ENCODE results near the gene SLAMF7. TPM values are rescaled to one million over a fixed set of nuclear protein-coding genes. Genes with fewer than 3 reads are reported as not detected.

Gene SLAMF7
- total and polyA plus RNA-seq, 2 donors (not counting 3 experiments of a cell fraction or from before 2014, with no cell fraction given), result not detected

GRCh38 chr1:160744199-160744851 lies 5.3 kb downstream of the SLAMF7 start:
- TF ChIP-seq EZH2 (IDR thresholded peaks at IDR 0.05; ENCODE audit: borderline replicate concordance, low read depth, low read length, severe bottlenecking) (no peak), JUN (IDR thresholded peaks at IDR 0.05; ENCODE audit: borderline replicate concordance, insufficient read depth, insufficient read length, low read depth) (no peak), MAX (IDR thresholded peaks at IDR 0.05; ENCODE audit: insufficient read depth, insufficient read length) (no peak), POLR2AphosphoS5 (IDR thresholded peaks at IDR 0.05; ENCODE audit: insufficient read depth, low read depth, low read length) (no peak), GATA2 (IDR thresholded peaks at IDR 0.05; ENCODE audit: insufficient read depth, insufficient read length, low read depth, low read length) (no peak), POLR2A (IDR thresholded peaks at IDR 0.05; ENCODE audit: low read depth, low read length) (no peak), FOS (IDR thresholded peaks at IDR 0.05; ENCODE audit: borderline replicate concordance, insufficient read depth, low read length) (no peak), MYC (IDR thresholded peaks at IDR 0.05; ENCODE audit: low read depth, low read length) (no peak)
- TF ChIP-seq, protein P1, sequence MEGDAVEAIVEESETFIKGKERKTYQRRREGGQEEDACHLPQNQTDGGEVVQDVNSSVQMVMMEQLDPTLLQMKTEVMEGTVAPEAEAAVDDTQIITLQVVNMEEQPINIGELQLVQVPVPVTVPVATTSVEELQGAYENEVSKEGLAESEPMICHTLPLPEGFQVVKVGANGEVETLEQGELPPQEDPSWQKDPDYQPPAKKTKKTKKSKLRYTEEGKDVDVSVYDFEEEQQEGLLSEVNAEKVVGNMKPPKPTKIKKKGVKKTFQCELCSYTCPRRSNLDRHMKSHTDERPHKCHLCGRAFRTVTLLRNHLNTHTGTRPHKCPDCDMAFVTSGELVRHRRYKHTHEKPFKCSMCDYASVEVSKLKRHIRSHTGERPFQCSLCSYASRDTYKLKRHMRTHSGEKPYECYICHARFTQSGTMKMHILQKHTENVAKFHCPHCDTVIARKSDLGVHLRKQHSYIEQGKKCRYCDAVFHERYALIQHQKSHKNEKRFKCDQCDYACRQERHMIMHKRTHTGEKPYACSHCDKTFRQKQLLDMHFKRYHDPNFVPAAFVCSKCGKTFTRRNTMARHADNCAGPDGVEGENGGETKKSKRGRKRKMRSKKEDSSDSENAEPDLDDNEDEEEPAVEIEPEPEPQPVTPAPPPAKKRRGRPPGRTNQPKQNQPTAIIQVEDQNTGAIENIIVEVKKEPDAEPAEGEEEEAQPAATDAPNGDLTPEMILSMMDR (IDR thresholded peaks at IDR 0.05; ENCODE audit: extremely low read depth in 1 of 2, insufficient read depth in 1 of 2, low read depth in 1 of 2, low read length in 2 of 2), result no peak
- intact Hi-C loops (cut with micrococcal nuclease), result no loop called here
- Histone ChIP-seq H3K9ac (replicated peaks; ENCODE audit: extremely low read depth, insufficient read depth, low read length) (no peak overlapping the region), H3K79me2 (ENCODE audit: control insufficient read depth, insufficient read depth, low read length) (no peaks in the 10 kb centered on the region), H2AFZ (ENCODE audit: low read depth, low read length) (no peak overlapping the region), H3K27ac (ENCODE audit: insufficient read depth, low read depth, low read length) (no peak overlapping the region), H3K36me3 (ENCODE audit: control insufficient read depth in 2 of 2, extremely low read depth in 1 of 2, insufficient read depth in 2 of 2, low read length in 2 of 2) (no peaks in the 10 kb centered on the region), H4K20me1 (replicated peaks; ENCODE audit: control insufficient read depth, extremely low read depth, insufficient read depth, low read length) (no peaks in the 10 kb centered on the region), H3K9me1 (replicated peaks; ENCODE audit: control insufficient read depth, extremely low read depth, insufficient read depth, low read length) (no peaks in the 10 kb centered on the region), H3K4me2 (ENCODE audit: insufficient read depth, low read length) (no peak overlapping the region), H3K27me3 (ENCODE audit: control insufficient read depth in 2 of 2, insufficient read depth in 2 of 2, low read length in 2 of 2) (peaks cover 0 to 2% of the 10 kb centered on the region in 2 experiments), H3K4me3 (replicated peaks in 1 of 3; ENCODE audit: insufficient read depth in 1 of 3, low read depth in 1 of 3, low read length in 3 of 3) (no peak overlapping the region), H3K4me1 (ENCODE audit: control insufficient read depth, extremely low read depth, insufficient read depth, low read length) (no peaks in the 10 kb centered on the region), H3K9me3 (replicated peaks; ENCODE audit: control insufficient read depth, insufficient read depth, low read length) (no peaks in the 10 kb centered on the region)
- DNase-seq (ENCODE audit: low read depth, low spot score) (no peak), FAIRE-seq (no peak)
- dilution Hi-C loops (cut with MboI; ENCODE audit: extremely low pct_ligation_motif_present, low sequenced_read_pairs), result no loop called here
- CTCF ChIA-PET, result no interaction called here
- no TSS peak for BruUV-seq (replicated peaks)
- POLR2A ChIA-PET, result no interaction called here

All from endothelial cell of umbilical vein (primary cell).